ENCODE measurements around the gene MCM7.
A peak's percentile ranks its signal among the peaks of the same experiment; 100 is the strongest.
"Not testable (repeated sequence)": the region's sequence is repeated elsewhere in the genome, so short reads cannot be mapped to it uniquely, and the experiment has no call there.

Gene MCM7

DNA sequence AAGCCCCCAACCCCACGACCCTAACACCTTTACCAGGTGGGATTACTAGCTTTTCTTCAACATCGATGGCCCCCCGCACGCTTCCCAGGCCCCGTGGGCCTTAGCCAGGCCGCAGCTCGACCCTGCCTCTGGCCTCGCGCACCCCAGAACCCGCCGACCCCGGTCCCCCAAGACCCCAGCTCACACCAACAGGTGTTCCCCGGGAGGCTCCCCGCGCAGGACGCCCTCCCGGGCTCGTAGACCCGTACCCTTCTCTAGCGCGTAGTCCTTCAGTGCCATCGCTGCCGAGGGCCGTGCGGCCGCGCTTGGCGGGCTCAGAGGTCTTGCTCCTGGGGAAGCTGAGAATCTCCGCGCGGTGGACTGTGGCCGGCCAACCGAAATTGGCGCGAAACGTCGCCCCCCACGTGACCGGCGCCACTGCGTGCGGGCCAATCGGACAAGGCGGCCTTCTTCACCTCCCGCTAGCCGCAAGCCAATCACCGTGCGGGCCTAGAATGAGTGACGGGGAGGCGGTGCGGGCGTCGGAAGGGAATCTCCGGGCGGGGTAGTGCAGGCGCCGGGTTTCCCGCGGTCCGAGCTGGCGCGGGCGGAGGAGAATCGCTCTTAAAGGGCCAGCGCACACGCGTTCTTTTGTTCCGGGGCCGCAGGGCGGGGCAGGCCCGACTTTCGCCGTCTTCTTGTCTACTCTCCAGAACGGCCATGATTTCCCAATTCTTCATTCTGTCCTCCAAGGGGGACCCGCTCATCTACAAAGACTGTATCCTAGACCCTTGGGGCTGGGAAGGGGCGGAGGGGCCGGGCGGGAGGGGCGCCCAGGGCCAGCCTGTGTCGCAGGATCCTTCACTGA lies at the start of gene MCM7, which contains the start of gene AP4M1:
Gene MCM7, minus strand, starts transcription at position 382 of the 847 bp plus-strand sequence. Its CDS starts 103 bp downstream, at position 279.
Gene AP4M1, plus strand, starts transcription at position 628 of the 847 bp plus-strand sequence. Its CDS starts 72 bp downstream, at position 700.
- peak; percentile 95 for DNase-seq

DNA sequence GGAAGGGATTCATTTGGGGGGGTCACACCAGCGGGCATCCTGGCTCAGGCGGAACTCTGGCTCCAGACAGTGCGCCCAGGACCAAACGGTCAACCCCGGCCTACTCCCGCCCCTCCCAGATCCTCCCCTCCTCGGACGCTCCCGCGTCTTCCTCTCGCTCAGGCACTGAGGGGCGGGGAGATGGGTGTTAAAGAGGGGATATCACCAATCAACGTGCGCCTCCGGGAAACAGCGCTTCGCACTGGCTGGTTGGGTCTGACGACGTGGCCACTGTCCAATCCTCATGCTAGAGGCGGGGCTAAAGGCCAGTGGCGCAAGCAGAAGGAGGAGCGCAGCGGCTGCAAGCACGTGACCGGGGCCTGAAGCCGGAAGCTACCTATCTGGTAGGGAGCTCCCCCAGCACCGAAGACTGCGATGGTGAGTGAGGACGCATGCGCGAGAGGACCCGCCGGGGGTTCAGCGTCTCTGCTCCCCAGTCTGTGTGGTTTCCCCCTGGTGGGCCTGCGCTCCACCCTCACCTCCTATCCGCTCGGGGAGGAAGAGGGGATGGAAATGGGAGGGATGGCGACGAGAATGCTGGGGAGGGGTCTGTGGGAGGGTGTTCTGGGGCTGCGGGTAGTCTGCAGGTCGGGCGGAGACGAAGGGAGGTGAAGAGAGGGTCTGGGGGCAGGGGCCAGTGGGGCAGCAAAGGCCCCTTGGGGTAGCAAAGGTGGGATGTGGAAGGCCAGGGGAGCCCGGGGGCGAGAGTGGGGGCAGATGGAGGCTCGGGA lies 47.5 kb upstream of the MCM7 start, which contains the start of gene LAMTOR4:
Gene LAMTOR4, plus strand, starts transcription at position 360 of the 770 bp plus-strand sequence. Its CDS starts 55 bp downstream, at position 415.
- DNase-seq, result peak; percentile 98

DNA sequence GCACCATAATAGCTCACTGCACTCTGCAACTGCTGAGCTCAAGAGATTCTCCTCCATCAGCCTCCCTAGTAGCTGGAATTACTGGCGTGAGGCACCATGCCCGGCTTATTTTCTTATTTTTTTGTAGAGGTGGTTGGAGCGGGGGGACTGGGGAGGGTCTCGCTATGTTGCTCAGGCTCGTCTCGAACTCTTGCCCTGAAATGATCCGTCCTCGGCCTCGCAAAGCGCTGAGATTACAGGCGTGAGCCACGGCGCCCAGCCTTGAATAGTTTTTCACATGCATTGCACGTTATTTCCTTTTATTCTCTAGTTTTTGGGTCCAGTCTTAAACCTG lies 47.0 kb upstream of the MCM7 start:
- DNase-seq, result no peak

DNA sequence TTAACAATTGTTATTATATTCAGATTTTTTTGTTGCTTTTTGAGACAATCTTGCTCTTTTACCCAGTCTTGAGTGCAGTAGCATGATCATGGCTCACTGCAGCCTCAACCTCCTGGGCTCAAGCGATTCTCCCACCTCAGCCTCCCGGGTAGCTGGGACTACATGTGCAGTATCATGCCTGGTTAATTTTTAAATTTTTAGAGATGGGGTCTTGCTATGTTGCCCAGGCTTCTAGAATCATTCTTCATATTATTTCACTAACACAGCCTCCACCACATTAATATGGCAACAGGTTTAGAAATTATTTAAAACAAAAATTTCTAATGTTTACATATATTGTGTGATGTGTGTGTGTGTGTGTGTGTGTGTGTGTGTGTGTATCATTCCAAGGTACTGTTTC lies 46.1 kb upstream of the MCM7 start:
- DNase-seq, result no peak

DNA sequence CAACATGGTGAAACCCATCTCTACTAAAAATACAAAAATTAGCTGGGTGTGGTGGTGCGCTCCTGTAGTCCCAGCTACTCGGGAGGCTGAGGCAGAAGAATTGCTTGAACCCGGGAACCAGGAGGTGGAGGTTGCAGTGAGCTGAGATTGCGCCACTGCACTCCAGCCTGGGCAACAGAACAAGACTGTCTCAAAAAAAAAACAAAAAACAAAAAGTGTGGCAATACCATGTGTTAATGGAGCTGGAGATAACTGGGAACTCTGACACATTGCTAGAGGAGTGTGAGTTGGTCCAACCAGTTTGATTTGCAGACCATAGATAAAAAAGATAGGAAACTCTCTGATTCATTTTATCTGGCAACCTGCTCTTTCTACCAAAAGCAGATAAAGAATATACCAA lies 45.2 kb upstream of the MCM7 start:
- not testable (repeated sequence) for DNase-seq

DNA sequence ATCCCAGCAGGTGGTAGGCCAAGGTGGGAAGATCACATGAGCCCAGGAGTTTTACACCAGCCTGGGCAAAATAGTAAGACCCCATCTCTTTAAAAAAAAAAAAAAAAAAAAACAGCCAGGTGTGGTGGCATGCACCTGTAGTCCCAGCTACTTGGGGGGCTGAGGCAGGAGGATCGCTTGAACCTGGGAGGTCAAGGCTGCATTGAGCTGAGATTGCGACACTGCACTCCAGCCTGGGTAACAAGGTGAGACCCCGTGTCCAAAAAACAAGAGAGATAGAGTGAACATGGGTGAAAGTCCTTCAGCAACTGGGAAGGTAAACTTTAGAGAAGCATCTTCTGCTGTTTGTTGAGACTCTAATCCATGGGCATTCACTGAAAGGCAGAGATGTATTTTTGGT lies 41.3 kb upstream of the MCM7 start:
- DNase-seq, result no peak

DNA sequence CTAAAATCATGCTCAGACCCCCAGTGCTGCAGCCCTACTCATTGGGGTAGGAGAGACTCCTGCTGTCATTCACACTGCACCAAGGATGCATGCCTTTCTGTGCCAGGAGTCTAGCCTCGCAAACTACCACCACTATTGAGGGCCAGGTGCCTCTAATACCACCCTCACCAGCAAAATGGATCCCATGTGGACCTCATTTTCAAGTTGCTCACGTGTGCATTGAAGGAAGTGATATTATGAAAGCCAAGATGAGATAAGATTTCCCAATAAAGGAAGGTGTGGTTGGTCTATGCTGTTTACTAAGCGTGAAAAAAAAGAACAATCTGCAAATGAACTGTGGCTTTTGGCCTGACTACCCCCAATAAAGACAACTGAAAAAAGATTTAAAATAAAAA lies 40.4 kb upstream of the MCM7 start:
- DNase-seq, result no peak

DNA sequence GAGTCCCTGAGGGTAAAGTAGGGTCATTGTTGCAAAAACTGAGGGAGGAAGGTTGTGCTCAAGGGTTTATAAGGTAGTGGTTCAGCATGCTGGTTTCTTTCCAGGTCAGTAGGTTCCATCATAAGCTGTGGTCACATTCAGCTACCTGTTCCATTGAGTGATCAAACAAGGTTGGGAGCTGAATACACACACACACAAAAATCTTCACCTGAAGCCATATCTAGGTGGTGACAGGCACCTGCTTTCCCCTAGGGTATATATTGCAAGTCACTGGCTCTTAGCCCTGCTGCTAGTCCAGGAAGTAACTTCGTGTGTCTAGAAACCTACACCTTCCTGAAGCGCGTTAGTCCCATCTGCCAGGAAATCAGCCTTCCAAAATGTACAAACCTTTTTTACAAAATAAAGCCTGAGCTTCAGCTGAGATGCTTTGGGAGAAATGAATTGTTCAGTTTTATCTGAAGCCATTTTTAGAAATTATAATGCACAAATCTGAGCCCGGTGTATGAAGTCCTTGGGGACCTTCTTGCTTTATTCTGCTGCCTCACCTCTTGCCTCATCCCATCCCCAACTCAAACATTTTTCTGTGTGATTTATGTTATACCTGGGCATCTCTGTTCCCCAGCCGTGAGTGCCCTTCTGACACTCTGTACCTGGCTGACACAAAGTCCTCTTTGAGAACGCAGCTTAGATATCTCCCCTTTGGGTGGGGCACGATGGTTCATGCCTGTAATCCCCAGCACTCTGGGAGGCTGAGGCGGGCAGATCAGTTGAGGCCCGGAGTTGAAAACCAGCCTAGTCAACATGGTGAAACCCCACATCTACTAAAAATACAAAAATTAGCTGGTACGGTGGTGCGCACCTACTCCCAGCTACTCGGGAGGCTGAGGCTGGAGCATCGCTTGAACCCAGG lies 36.9 kb upstream of the MCM7 start:
- peak; percentile 32 for DNase-seq

DNA sequence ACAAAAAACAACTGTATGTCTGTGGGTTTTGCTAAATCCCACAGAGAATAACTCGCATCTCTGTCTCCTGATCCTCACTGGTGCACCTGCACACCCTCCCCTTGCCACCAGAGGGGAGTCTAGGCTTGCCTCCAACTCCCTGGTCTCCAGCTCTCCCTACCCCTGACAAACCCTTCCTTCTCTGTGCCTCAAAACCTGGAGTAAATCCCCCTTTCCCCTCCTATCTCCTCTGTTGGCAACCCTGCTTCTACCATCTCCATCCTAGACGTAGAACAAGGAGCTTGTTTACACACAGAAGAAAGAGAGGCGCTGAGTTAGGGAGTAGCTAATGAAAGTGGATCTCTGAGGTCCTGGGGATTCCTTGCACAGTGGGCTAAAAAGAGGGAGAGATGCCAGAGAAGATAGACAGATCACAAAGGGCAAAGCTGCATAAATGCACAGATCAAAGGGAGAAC lies 31.5 kb upstream of the MCM7 start:
- DNase-seq, result peak; percentile 78

DNA sequence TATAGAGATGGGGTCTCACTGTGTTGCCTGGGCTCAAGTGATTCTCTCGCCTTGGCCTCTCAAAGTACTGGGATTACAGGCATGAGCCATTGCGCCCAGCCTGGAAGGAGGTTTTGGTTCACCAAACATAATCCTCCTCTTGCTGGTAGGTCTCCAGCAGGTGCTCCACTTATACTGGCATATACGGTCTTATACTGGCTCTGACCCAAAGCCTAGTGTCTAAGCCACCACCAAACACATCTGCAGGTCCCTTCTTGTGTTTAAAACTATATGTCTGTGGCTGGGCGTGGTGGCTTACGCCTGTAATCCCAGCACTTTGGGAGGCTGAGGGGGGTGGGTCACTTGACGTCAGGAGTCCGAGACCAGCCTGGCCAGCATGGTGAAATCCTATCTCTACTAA lies 30.9 kb upstream of the MCM7 start:
- no peak for DNase-seq

DNA sequence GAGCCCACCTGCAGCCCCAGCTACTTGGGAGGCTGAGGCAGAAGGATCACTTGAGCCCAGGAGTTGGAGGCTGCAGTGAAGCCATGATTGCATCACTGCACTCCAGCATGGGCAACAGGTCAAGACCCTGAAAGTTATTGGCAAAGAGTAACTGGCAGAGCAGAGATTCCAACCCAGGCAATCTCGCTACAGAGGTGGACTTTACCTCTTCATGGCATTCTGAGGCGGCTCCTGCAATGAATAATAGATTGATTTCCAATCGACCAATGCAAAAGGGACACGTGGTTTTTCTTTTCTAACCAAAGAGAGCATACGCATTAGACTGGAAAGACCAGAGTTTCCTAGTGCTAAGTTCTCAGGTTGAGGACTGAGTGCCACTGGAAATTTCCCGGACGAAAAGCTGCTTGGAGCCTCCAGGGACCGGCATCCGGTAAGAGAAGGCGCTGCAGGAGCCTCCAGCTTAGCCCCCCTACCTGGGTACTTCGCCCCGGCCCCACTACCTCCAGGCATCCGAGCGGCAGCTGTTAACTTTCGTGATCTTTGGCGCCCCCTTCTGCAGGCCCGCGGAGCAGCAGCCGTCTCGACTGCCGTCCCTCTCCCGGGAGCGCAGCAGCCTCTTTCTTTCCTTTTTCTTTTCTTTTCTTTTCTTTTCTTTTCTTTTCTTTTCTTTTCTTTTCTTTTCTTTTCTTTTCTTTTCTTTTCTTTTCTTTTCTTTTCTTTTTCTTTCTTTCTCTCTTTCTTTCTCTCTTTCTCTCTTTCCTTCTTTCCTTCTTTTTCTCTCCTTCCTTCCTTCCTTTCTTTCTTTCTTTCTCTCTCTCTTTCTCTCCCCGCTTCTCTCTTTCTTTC lies 29.6 kb upstream of the MCM7 start:
- peak; percentile 90 for DNase-seq

DNA sequence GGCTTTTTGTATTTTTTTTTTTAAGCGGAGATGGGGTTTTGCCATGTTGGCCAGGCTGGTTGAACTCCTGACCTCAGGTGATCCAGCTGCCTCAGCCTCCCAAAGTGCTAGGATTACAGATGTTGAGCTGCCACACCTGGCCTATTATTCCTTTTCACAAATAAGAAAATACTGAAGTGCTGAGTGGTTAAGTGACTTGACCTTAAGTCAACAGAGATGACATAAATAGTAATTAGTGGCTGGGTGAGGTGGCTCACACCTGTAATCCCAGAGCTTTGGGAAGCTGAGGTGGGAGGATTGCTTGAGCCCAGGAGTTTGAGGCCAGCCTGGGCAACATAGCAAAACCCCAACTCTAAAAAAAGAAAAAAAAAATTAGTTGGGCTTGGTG lies 29.0 kb upstream of the MCM7 start:
- not testable (repeated sequence) for DNase-seq

DNA sequence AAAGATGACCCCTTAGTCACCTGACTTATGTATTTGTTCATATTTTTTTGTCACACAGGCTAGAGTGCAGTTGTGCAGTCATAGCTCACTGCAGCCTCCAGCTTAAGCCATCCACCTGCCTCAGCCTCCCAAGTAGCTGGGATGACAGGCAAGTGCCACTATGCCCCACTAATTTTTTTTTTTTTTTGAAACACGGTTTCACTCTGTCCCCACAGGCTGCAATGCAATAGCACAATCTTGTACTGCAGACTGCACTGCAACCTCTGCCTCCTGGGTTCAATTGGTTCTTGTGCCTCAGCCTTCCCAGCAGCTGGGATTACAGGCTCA lies 27.4 kb upstream of the MCM7 start:
- DNase-seq, result no peak

DNA sequence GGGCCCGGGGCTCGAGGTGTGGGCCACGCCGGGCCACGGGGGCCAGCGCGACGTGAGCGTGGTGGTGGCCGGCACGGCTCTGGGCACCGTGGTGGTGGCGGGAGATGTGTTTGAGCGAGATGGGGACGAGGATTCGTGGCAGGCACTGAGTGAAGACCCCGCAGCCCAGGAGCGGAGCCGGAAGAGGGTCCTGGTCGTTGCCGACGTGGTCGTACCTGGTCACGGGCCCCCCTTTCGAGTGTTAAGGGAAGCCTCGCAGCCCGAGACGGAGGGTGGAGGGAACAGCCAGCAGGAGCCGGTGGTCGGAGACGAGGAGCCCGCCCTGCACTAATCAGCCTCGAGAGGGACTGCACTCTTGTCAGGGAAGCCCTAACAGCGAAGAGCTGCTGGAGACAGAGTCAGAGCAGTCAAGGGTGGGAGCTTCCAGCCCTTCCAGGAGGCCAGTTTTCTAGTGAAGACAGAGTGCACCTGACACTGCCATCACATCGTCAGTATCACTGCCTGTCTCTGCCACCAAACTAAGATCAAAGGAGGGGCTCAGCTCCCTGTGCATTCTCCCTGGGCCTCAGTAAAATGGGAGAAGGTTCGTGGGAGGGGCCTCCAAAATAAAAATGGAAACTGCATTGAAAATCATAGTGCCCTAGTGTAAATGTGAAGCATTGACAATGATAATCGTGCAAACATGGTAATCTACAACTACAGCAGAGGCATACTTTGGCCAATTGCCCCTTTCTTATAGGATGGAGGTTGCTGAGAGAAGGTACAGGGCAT lies 26.9 kb upstream of the MCM7 start:
- DNase-seq, result peak; percentile 40

DNA sequence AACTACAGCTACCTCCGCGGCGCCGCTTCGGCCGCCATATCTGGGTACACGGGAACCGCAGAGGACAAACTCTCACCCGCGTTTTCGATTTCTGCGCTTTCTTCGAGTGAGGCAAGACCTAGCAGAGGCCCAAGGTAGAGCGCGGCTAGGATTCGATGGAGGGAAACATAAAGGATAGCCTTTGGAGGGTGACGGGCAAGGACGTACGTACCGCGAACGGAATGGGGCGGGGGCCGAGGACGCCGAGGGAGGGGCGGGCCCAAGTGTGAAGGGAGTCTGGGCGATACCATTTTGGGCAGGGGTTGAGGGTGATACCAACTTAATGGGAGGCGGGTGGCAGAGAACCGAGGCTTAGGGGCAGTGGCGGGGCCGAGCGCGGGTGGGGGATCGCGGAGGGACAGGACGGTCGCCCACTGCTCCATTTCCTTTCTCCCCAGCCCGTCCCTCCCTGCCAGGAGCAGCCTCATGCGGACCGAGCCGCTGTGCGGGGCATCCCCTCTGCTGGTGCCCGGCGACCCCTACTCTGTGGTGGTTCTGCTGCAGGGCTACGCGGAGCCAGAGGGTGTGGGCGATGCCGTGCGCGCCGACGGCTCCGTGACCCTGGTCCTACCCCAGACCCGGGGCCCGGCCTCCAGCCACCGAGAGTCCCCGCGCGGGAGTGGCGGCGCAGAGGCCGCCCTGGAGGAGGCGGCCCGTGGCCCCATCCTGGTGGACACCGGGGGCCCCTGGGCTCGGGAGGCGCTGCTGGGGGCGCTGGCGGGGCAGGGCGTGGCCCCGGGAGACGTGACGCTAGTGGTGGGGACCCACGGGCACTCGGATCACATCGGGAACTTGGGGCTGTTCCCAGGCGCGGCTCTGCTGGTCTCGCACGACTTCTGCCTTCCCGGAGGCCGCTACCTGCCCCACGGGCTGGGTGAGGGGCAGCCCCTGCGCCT lies 26.0 kb upstream of the MCM7 start, which contains the start of gene MBLAC1:
Gene MBLAC1, plus strand, starts transcription at position 37 of the 935 bp plus-strand sequence. Its CDS starts 429 bp downstream, at position 466.
- peak; percentile 92 for DNase-seq

DNA sequence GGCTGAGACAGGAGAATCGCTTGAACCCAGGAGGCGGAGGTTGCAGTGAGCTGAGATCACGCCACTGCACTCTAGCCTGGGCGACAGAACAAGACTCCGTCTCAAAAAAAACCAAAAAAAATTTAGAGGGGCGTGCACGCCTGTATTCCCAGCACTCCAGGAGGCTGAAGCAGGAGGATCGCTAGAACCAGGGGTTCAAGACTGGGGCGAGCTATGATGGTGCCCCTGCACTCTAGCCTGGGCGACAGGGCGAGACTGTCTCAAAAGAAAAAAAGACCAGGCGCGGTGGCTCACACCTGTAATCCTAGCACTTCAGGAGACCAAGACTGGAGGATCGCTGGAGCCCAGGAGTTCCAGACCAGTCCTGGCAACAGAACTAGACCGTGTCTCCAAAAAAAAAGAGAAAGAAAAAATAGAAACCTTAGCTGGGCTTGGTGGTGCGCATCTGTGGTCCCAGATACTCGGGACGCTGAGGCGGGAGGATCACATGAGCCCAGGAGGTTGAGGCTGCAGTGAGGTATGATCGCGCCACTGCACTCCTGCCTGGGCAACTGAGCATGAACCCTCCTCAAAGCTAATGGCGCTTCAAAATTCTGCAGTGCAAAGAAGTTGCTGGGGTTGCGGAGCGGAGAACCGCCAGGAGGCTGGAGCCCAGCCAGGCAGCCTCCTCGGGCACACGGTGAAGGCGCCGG lies 25.2 kb upstream of the MCM7 start:
- no peak for DNase-seq

DNA sequence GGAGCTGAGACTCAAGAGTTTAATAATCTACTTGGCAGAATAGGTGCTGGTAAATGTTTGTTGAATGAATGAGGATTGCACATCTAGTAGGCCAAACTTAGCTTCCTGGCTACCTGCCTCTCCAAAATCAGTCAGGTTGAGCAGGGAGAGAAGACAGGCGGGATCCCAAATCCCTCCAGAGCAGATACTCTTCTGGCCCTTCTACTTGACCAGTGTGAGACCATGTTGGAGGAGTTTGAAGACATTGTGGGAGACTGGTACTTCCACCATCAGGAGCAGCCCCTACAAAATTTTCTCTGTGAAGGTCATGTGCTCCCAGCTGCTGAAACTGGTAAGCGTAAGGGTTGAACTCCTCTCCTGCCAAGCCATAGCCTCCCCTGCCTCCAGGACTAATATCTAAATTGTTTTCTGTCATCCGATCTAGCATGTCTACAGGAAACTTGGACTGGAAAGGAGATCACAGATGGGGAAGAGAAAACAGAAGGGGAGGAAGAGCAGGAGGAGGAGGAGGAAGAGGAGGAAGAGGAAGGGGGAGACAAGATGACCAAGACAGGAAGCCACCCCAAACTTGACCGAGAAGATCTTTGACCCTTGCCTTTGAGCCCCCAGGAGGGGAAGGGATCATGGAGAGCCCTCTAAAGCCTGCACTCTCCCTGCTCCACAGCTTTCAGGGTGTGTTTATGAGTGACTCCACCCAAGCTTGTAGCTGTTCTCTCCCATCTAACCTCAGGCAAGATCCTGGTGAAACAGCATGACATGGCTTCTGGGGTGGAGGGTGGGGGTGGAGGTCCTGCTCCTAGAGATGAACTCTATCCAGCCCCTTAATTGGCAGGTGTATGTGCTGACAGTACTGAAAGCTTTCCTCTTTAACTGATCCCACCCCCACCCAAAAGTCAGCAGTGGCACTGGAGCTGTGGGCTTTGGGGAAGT lies 23.4 kb upstream of the MCM7 start:
- DNase-seq, result no peak

DNA sequence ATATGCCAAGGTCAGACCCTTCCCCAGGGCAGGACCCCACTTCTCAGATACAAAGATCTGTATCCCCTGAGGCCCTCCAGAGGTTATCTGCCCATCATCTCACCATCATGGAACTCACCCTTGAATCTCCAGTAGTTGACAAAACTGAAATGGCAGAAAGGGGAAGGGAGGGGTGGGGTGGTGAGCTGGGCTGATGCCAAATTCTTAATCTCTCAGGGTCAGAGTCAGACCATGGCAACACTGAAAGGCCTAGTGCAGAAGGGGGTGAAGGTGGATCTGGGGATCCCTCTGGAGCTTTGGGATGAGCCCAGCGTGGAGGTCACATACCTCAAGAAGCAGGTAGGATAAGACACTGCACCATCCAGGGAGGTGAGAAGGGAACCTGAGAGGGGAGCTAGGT lies 21.4 kb upstream of the MCM7 start:
- no peak for DNase-seq
